D341Med (cell line): ENCODE data around the gene IFFO2.

ENCODE experiments used
- DNase-seq: peaks from one replicate; pipeline ENCODE4 v3.0.0; 2012; ENCODE audit warnings: low spot score

The IFFO2 gene

GRCh38 chr1:18956193-18957135 lies at the start of gene IFFO2:
Gene IFFO2, minus strand, starts transcription at chr1:18956676. Its CDS starts 344 bp downstream, at chr1:18956332.
- peak; percentile 99 for DNase-seq

GRCh38 chr1:19006000-19006399 lies 49.5 kb upstream of the IFFO2 start:
- no peak for DNase-seq

- DNase-seq = no peak
These were observed 47.2 kb upstream of the IFFO2 start for GRCh38 chr1:19003371-19004290.

GRCh38 chr1:19000065-19000464 lies 43.6 kb upstream of the IFFO2 start:
- no peak for DNase-seq

GRCh38 chr1:18999359-18999758 lies 42.9 kb upstream of the IFFO2 start:
- no peak for DNase-seq

GRCh38 chr1:18998016-18998724 lies 41.7 kb upstream of the IFFO2 start:
- no peak for DNase-seq

GRCh38 chr1:18997508-18997907 lies 41.0 kb upstream of the IFFO2 start:
- no peak for DNase-seq

- DNase-seq = no peak
These were observed 40.2 kb upstream of the IFFO2 start for GRCh38 chr1:18996548-18997177.

GRCh38 chr1:18994381-18994780 lies 37.9 kb upstream of the IFFO2 start:
- DNase-seq = no peak

- DNase-seq = no peak
These were observed 36.2 kb upstream of the IFFO2 start for GRCh38 chr1:18992646-18993045.

GRCh38 chr1:18991585-18991984 lies 35.1 kb upstream of the IFFO2 start:
- no peak for DNase-seq

GRCh38 chr1:18989896-18990295 lies 33.4 kb upstream of the IFFO2 start:
- no peak for DNase-seq

GRCh38 chr1:18989176-18989799 lies 32.8 kb upstream of the IFFO2 start:
- DNase-seq = no peak

- no peak for DNase-seq
These were observed 24.8 kb upstream of the IFFO2 start for GRCh38 chr1:18981242-18981641.

GRCh38 chr1:18978706-18979105 lies 22.2 kb upstream of the IFFO2 start:
- no peak for DNase-seq

GRCh38 chr1:18977428-18977827 lies 21.0 kb upstream of the IFFO2 start:
- DNase-seq = no peak

GRCh38 chr1:18976096-18976495 lies 19.6 kb upstream of the IFFO2 start:
- no peak for DNase-seq

GRCh38 chr1:18974606-18975005 lies 18.1 kb upstream of the IFFO2 start:
- DNase-seq = no peak

- DNase-seq = no peak
These were observed 17.5 kb upstream of the IFFO2 start for GRCh38 chr1:18974005-18974404.

GRCh38 chr1:18973446-18973955 lies 17.0 kb upstream of the IFFO2 start:
- DNase-seq = no peak

GRCh38 chr1:18972991-18973390 lies 16.5 kb upstream of the IFFO2 start:
- DNase-seq = no peak
